ENCODE data around the gene ARV1.

DNA sequence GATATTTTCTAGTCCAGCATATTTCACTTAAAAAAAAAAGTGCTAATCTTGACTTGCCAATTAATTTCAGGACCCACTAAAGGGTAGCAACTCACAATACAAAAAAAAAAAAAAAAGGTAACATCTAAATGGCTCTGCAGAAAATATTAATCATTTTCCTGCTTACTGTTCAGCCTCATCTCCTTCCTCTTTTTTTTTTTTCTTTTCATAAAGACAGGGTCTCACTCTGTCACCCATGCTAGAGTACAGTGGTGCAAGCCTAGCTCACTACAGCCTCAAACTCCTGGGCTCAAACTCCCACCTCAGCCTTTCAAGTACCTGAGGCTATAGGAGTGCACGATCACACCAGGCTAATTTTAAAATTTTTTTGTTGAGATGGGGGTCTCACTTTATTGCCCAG, 30.6 kb upstream of the ARV1 start:
- TF ChIP-seq, protein P1, sequence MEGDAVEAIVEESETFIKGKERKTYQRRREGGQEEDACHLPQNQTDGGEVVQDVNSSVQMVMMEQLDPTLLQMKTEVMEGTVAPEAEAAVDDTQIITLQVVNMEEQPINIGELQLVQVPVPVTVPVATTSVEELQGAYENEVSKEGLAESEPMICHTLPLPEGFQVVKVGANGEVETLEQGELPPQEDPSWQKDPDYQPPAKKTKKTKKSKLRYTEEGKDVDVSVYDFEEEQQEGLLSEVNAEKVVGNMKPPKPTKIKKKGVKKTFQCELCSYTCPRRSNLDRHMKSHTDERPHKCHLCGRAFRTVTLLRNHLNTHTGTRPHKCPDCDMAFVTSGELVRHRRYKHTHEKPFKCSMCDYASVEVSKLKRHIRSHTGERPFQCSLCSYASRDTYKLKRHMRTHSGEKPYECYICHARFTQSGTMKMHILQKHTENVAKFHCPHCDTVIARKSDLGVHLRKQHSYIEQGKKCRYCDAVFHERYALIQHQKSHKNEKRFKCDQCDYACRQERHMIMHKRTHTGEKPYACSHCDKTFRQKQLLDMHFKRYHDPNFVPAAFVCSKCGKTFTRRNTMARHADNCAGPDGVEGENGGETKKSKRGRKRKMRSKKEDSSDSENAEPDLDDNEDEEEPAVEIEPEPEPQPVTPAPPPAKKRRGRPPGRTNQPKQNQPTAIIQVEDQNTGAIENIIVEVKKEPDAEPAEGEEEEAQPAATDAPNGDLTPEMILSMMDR (conservative IDR thresholded peaks at IDR 0.05 in 1 of 2, IDR thresholded peaks at IDR 0.05 in 1 of 2; ENCODE audit: extremely low read depth in 1 of 2, insufficient read depth in 1 of 2, low read depth in 1 of 2, low read length in 2 of 2), result no peak
- no peak for TF ChIP-seq EZH2 (IDR thresholded peaks at IDR 0.05; ENCODE audit: borderline replicate concordance, low read length)
